BJ (cell line): ENCODE measurements around the gene OR13D1. TPM values are rescaled to one million over a fixed set of nuclear protein-coding genes. Genes with fewer than 3 reads are reported as not detected.
"Not testable (repeated sequence)": the region's sequence is repeated elsewhere in the genome, so short reads cannot be mapped to it uniquely, and the experiment has no call there.

ENCODE experiments used
- CTCF ChIA-PET: fragments of 350-600 bp; formaldehyde crosslinking; extraction: SDS; loops from one replicate; lab custom pipeline; 2021; ENCODE audit warnings: antibody characterized with exemption, inconsistent platforms; lab: Yijun Ruan, JAX
- POLR2A ChIA-PET: fragments of 300-600 bp; sonication (Branson Sonifier 250); formaldehyde crosslinking; extraction: SDS; loops from one replicate; lab custom pipeline; 2021; ENCODE audit warnings: antibody characterized with exemption; lab: Charles Lee
- DNase-seq: peaks from one replicate; pipeline ENCODE4 v3.0.0-alpha.2; 2011; ENCODE audit warnings: low read depth
- H3K27me3 ChIP-seq: 2 replicates; pipeline ENCODE4 v1.6.0; 2011; ENCODE audit warnings: low read length; ENCODE audit not compliant: control insufficient read depth, insufficient read depth
- H3K36me3 ChIP-seq: 2 replicates; pipeline ENCODE4 v1.5.1; 2011; ENCODE audit warnings: low read length; ENCODE audit not compliant: control insufficient read depth, insufficient read depth
- H3K4me3 ChIP-seq: 2 replicates; pipeline ENCODE4 v1.5.1; 2011; ENCODE audit warnings: low read depth, mild to moderate bottlenecking, control low read depth, low read length
- polyA plus RNA-seq: library from polyadenylated mRNA; depleted of rRNA; stranded (reverse); fragments of >200 nt; gene quantifications from 2 replicates; pipeline ENCODE4 v1.2.3, GENCODE V29; 2011
- TF ChIP-seq, protein P1 (sequence below): IDR thresholded peaks from 2 replicates; pipeline ENCODE4 v1.5.1; 2011; ENCODE audit warnings: low read depth, mild to moderate bottlenecking, control low read depth, inconsistent platforms, low read length, moderate library complexity; ENCODE audit not compliant: insufficient read depth

The OR13D1 gene
- polyA plus RNA-seq, 1 experiment: not detected

DNA sequence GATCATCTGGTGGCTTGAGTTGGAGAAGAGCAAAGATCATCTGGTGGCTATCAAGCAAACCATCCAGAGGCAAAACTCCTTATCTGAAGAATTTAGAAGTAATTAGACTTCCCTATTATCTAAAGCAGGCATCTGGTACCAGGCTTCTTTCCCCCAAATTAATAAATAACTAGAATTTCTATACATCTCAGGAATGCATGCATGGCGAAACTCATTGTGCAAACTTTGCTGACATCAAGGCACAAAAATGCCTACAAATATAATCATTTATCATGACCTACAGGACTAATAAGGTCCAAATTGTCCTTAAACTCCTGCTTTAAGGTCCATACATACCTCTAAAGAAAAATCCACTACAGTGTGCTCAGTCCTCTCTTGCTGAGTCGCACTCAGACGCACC is 6.0 kb downstream of the OR13D1 start:
- no peaks in the 10 kb centered on the region for H3K27me3 ChIP-seq
- ChIA-PET POLR2A (no interaction called here), CTCF (no interaction called here)
- TF ChIP-seq, protein P1, sequence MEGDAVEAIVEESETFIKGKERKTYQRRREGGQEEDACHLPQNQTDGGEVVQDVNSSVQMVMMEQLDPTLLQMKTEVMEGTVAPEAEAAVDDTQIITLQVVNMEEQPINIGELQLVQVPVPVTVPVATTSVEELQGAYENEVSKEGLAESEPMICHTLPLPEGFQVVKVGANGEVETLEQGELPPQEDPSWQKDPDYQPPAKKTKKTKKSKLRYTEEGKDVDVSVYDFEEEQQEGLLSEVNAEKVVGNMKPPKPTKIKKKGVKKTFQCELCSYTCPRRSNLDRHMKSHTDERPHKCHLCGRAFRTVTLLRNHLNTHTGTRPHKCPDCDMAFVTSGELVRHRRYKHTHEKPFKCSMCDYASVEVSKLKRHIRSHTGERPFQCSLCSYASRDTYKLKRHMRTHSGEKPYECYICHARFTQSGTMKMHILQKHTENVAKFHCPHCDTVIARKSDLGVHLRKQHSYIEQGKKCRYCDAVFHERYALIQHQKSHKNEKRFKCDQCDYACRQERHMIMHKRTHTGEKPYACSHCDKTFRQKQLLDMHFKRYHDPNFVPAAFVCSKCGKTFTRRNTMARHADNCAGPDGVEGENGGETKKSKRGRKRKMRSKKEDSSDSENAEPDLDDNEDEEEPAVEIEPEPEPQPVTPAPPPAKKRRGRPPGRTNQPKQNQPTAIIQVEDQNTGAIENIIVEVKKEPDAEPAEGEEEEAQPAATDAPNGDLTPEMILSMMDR: no peak
- H3K36me3 ChIP-seq: no peaks in the 10 kb centered on the region
- no peak for DNase-seq
- no peak overlapping the region for H3K4me3 ChIP-seq

DNA sequence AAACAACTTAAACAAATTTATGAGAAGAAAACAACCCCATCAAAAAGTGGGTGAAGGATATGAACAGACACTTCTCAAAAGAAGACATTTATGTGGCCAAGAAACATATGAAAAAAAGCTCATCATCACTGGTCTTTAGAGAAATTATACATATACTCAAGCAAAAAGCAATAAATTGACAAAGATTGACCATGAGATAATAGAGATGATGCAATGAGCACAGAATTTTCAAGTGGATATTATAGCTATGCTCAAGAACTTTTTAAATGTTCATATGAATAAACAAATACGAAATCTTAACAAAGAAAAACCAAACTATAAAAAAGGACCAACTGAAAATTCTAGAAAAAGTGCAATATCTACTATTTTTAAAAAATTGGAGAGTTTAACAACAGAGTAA is 14.4 kb downstream of the OR13D1 start:
- CTCF ChIA-PET, POLR2A ChIA-PET, DNase-seq, H3K4me3 ChIP-seq, H3K36me3 ChIP-seq, H3K27me3 ChIP-seq: not testable (repeated sequence)

DNA sequence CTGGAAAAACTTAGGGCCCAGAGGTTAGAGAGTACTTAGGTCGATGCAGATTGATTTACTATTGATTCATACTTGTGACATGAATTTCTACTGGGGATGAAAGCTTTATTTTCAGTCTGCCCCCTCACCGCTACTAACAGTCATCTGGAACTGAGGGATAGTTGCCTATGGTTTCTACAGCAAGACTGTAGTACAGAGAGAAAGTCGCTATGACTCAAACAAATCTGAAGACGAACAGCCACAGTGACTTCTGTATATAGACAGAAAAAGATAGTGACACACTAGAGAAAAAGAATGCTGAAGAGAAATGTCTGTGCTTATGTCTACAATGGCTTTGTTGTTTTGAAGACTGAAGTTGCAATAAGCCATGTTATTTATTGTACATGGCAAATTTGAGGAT is 17.3 kb downstream of the OR13D1 start:
- DNase-seq: no peak
- POLR2A ChIA-PET: no interaction called here
- Histone ChIP-seq H3K4me3 (no peak overlapping the region), H3K27me3 (no peaks in the 10 kb centered on the region; the same call in 1 of the 2 replicates), H3K36me3 (no peaks in the 10 kb centered on the region)
- CTCF ChIA-PET: no interaction called here
- TF ChIP-seq, protein P1: no peak

DNA sequence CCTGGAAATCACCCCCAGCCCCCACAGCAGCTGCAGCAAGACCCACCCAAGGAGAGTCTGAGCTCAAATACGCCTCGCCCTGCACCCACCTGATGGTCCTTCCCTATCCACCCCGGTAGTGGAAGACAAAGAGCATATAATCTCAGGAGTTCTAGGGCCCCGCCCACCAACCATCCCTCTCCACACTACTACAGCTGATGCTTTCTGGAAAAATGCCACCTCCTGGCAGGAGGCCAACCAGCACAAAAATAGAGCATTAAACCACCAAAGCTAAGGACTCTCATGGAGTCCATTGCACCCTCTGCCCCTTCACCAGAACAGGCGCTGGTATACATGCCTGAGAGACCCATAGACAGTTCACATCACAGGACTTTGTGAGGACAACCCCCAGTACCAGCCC is 30.7 kb downstream of the OR13D1 start:
- Histone ChIP-seq H3K4me3 (no peak overlapping the region), H3K36me3 (no peaks in the 10 kb centered on the region), H3K27me3 (no peaks in the 10 kb centered on the region)
- ChIA-PET POLR2A (no interaction called here), CTCF (no interaction called here)
- TF ChIP-seq, protein P1: no peak
- no peak for DNase-seq

DNA sequence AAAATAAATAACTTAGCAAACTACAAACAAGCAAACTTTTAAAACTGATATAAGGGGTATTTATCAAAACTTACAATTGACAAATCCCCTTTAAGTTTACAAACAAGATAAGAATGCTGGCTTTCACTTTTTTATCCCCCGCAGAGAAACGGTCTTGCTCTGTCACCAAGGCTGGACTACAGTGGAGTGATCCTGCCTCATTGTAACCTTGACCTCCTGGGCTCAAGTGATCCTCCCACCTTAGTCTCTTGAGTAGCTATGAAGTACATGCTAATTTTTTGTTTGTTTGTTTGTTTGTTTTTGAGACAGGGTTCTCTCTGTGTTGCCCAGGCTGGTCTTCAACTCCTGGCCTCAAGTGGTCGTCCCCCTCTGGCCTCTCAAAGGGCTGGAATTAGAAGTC is 44.1 kb downstream of the OR13D1 start:
- TF ChIP-seq, protein P1: no peak
- no peak for DNase-seq
- H3K27me3 ChIP-seq: no peaks in the 10 kb centered on the region
- H3K4me3 ChIP-seq: no peak overlapping the region
- H3K36me3 ChIP-seq: no peaks in the 10 kb centered on the region
- ChIA-PET POLR2A (no interaction called here), CTCF (no interaction called here)

DNA sequence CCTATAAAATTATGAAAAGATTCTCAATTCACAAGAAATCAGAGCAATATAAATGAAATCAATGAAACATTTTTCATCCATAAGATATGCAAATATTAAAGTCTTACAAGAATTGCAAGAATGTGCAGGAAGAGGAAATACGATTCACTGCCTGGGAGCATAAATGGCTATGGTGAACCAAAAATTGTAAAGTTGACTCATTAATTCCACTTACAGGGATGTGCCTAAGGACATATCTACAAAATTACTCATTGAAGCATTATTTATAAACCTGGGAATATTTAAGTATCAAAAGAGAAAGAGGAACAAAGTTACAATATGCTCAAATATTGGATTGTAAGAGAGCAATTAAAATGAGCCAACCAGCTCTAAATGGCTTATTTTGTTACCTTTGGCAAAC is 46.3 kb downstream of the OR13D1 start:
- ChIA-PET CTCF (no interaction called here), POLR2A (no interaction called here)
- no peak overlapping the region for H3K4me3 ChIP-seq
- TF ChIP-seq, protein P1: no peak
- H3K27me3 ChIP-seq: no peaks in the 10 kb centered on the region
- no peaks in the 10 kb centered on the region for H3K36me3 ChIP-seq
- DNase-seq: peak; percentile 41
